GM19467 (cell line): ENCODE data around the gene BCAS4.
"Not testable (repeated sequence)": the region's sequence is repeated elsewhere in the genome, so short reads cannot be mapped to it uniquely, and the experiment has no call there.

ENCODE experiments used
- ATAC-seq: cut with Tn5 transposase; IDR thresholded peaks from one replicate; pipeline ENCODE4 v1.9.1; 2021; ENCODE audit warnings: mild to moderate bottlenecking, moderate library complexity; ENCODE audit not compliant: unreplicated experiment

BCAS4 gene

GRCh38 chr20:50872560-50873425 lies 77.9 kb downstream of the BCAS4 start:
- no peak for ATAC-seq

GRCh38 chr20:50873585-50873984 lies 78.7 kb downstream of the BCAS4 start:
- no peak for ATAC-seq

- no peak for ATAC-seq
These were observed 79.4 kb downstream of the BCAS4 start for GRCh38 chr20:50874111-50874757.

GRCh38 chr20:50874758-50875665 lies 80.2 kb downstream of the BCAS4 start:
- ATAC-seq = no peak

GRCh38 chr20:50876063-50876685 lies 81.3 kb downstream of the BCAS4 start:
- no peak for ATAC-seq

- ATAC-seq = no peak
These were observed 82.0 kb downstream of the BCAS4 start for GRCh38 chr20:50876816-50877215.

GRCh38 chr20:50877232-50877743 lies 82.4 kb downstream of the BCAS4 start:
- ATAC-seq = no peak

GRCh38 chr20:50879649-50880550 lies 85.0 kb downstream of the BCAS4 start:
- ATAC-seq = no peak

GRCh38 chr20:50881759-50882424 lies 87.0 kb downstream of the BCAS4 start:
- not testable (repeated sequence) for ATAC-seq

- no peak for ATAC-seq
These were observed 89.0 kb downstream of the BCAS4 start for GRCh38 chr20:50883856-50884255.

GRCh38 chr20:50885068-50885467 lies 90.2 kb downstream of the BCAS4 start:
- no peak for ATAC-seq

GRCh38 chr20:50885781-50886180 lies 90.9 kb downstream of the BCAS4 start:
- no peak for ATAC-seq

- ATAC-seq = no peak
These were observed 91.4 kb downstream of the BCAS4 start for GRCh38 chr20:50886184-50886790.

GRCh38 chr20:50887576-50887975 lies 92.7 kb downstream of the BCAS4 start:
- ATAC-seq = no peak

- ATAC-seq = no peak
These were observed 96.3 kb downstream of the BCAS4 start for GRCh38 chr20:50891138-50891537.

- ATAC-seq = no peak
These were observed 97.5 kb downstream of the BCAS4 start for GRCh38 chr20:50892394-50892793.

GRCh38 chr20:50893620-50894019 lies 98.8 kb downstream of the BCAS4 start:
- no peak for ATAC-seq

GRCh38 chr20:50895111-50895830 lies 100.4 kb downstream of the BCAS4 start:
- no peak for ATAC-seq
